ENCODE measurements around the gene KLHL29.

Gene KLHL29

GRCh38 chr2:23616630-23617029, 231.7 kb downstream of the KLHL29 start:
- DNase-seq (ENCODE audit: low spot score) = no peak

- DNase-seq (ENCODE audit: low spot score) = peak; percentile 27
Measured at GRCh38 chr2:23617167-23617810, 232.3 kb downstream of the KLHL29 start.

- no peak for DNase-seq (ENCODE audit: low spot score)
Measured at GRCh38 chr2:23617811-23618215, 232.8 kb downstream of the KLHL29 start.

GRCh38 chr2:23618265-23618664, 233.3 kb downstream of the KLHL29 start:
- no peak for DNase-seq (ENCODE audit: low spot score)

GRCh38 chr2:23618794-23619530, 234.0 kb downstream of the KLHL29 start:
- no peak for DNase-seq (ENCODE audit: low spot score)

- no peak for DNase-seq (ENCODE audit: low spot score)
Measured at GRCh38 chr2:23619941-23620340, 235.0 kb downstream of the KLHL29 start.

- no peak for DNase-seq (ENCODE audit: low spot score)
Measured at GRCh38 chr2:23620841-23621341, 235.9 kb downstream of the KLHL29 start.

- no peak for DNase-seq (ENCODE audit: low spot score)
Measured at GRCh38 chr2:23621616-23622015, 236.6 kb downstream of the KLHL29 start.

- no peak for DNase-seq (ENCODE audit: low spot score)
Measured at GRCh38 chr2:23622466-23622865, 237.5 kb downstream of the KLHL29 start.

GRCh38 chr2:23622966-23623675, 238.1 kb downstream of the KLHL29 start:
- no peak for DNase-seq (ENCODE audit: low spot score)

GRCh38 chr2:23624378-23624777, 239.4 kb downstream of the KLHL29 start:
- no peak for DNase-seq (ENCODE audit: low spot score)

- no peak for DNase-seq (ENCODE audit: low spot score)
Measured at GRCh38 chr2:23624915-23625314, 239.9 kb downstream of the KLHL29 start.

GRCh38 chr2:23625726-23626125, 240.7 kb downstream of the KLHL29 start:
- no peak for DNase-seq (ENCODE audit: low spot score)

GRCh38 chr2:23626701-23627230, 241.8 kb downstream of the KLHL29 start:
- DNase-seq (ENCODE audit: low spot score) = no peak

- DNase-seq (ENCODE audit: low spot score) = no peak
Measured at GRCh38 chr2:23627236-23628009, 242.4 kb downstream of the KLHL29 start.

- DNase-seq (ENCODE audit: low spot score) = no peak
Measured at GRCh38 chr2:23628926-23629771, 244.2 kb downstream of the KLHL29 start.

- no peak for DNase-seq (ENCODE audit: low spot score)
Measured at GRCh38 chr2:23629772-23630480, 244.9 kb downstream of the KLHL29 start.

- no peak for DNase-seq (ENCODE audit: low spot score)
Measured at GRCh38 chr2:23630961-23631360, 246.0 kb downstream of the KLHL29 start.

GRCh38 chr2:23631389-23631788, 246.4 kb downstream of the KLHL29 start:
- DNase-seq (ENCODE audit: low spot score) = no peak

GRCh38 chr2:23632386-23632785, 247.4 kb downstream of the KLHL29 start:
- no peak for DNase-seq (ENCODE audit: low spot score)
